LoVo (cell line): ENCODE results near the gene YDJC.
"Not testable (repeated sequence)": the region's sequence is repeated elsewhere in the genome, so short reads cannot be mapped to it uniquely, and the experiment has no call there.

Experiments
- DNase-seq: peaks from one replicate; pipeline ENCODE4 v3.0.0-alpha.2; 2016; ENCODE audit warnings: low spot score

Gene YDJC

GRCh38 chr22:21631025-21631424 lies 1.2 kb upstream of the YDJC start:
- no peak for DNase-seq

GRCh38 chr22:21628386-21629254 lies 1.2 kb downstream of the YDJC start:
- DNase-seq: peak; percentile 22

- DNase-seq: no peak
Observed at GRCh38 chr22:21626735-21627469, 2.9 kb downstream of the YDJC start.

- no peak for DNase-seq
Observed at GRCh38 chr22:21626073-21626734, 3.6 kb downstream of the YDJC start.

- DNase-seq: no peak
Observed at GRCh38 chr22:21624880-21625791, 4.7 kb downstream of the YDJC start.

- DNase-seq: no peak
Observed at GRCh38 chr22:21624120-21624879, 5.5 kb downstream of the YDJC start.

GRCh38 chr22:21623648-21623970 lies 6.2 kb downstream of the YDJC start:
- DNase-seq: no peak

GRCh38 chr22:21622919-21623647 lies 6.7 kb downstream of the YDJC start:
- no peak for DNase-seq

- DNase-seq: no peak
Observed at GRCh38 chr22:21622011-21622918, 7.6 kb downstream of the YDJC start.

- no peak for DNase-seq
Observed at GRCh38 chr22:21621025-21621424, 8.8 kb downstream of the YDJC start.

GRCh38 chr22:21617337-21617736 lies 12.5 kb downstream of the YDJC start:
- DNase-seq: not testable (repeated sequence)

GRCh38 chr22:21615731-21616130 lies 14.1 kb downstream of the YDJC start:
- no peak for DNase-seq

GRCh38 chr22:21613553-21614233 lies 16.1 kb downstream of the YDJC start:
- no peak for DNase-seq

- no peak for DNase-seq
Observed at GRCh38 chr22:21612858-21613257, 17.0 kb downstream of the YDJC start.

GRCh38 chr22:21611210-21611977 lies 18.4 kb downstream of the YDJC start:
- no peak for DNase-seq

- not testable (repeated sequence) for DNase-seq
Observed at GRCh38 chr22:21609556-21610157, 20.2 kb downstream of the YDJC start.

- DNase-seq: no peak
Observed at GRCh38 chr22:21606775-21607174, 23.0 kb downstream of the YDJC start.
